NCI-H226 (cell line): ENCODE measurements around the gene ZNF486.
"Not testable (repeated sequence)": the region's sequence is repeated elsewhere in the genome, so short reads cannot be mapped to it uniquely, and the experiment has no call there.

ENCODE experiments used
- DNase-seq: peaks from one replicate; pipeline ENCODE4 v3.0.0-alpha.2; 2015

The ZNF486 gene

GRCh38 chr19:20167020-20167644 lies at the start of gene ZNF486:
TSS of gene ZNF486 (plus strand) at chr19:20167214. CDS start at chr19:20167331, 117 bp downstream.
- no peak for DNase-seq

- DNase-seq, result not testable (repeated sequence)
Observed at GRCh38 chr19:20118064-20118839, 48.8 kb upstream of the ZNF486 start.

- no peak for DNase-seq
Observed at GRCh38 chr19:20124879-20125278, 42.1 kb upstream of the ZNF486 start.

- DNase-seq, result not testable (repeated sequence)
Observed at GRCh38 chr19:20132933-20133332, 34.1 kb upstream of the ZNF486 start.

DNA sequence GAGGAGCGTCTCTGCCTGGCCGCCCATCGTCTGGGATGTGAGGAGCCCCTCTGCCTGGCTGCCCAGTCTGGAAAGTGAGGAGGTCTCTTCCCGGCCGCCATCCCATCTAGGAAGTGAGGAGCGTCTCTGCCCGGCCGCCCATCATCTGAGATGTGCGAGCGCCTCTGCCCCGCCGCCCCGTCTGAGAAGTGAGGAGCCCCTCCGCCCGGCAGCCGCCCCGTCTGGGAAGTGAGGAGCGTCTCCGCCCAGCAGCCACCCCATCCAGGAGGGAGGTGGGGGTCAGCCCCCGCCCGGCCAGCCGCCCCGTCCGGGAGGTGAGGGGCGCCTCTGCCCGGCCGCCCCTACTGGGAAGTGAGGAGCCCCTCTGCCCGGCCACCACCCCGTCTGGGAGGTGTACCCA lies 29.3 kb upstream of the ZNF486 start:
- not testable (repeated sequence) for DNase-seq

DNA sequence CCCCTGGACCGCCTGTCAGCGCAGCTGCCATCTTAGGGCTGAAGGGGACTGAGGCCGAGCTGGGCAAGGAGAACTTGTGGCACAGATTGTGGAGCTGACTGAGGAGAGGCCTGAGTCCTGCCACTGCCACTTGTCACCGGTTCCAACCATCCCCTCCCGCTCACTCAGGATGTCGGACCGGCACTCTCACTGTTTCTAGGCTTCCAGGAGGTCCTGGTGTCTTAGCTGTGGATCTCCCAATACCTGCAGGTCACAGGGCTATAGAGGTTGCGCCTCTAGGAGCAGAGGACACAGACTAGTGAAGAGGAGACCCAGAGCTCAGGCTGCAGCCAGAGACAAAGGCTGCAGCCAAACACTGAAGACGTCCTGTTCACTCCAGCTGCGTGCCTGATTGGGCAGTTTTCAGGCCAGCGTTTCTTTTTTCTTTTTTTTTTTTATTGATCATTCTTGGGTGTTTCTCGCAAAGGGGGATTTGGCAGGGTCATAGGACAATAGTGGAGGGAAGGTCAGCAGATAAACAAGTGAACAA lies 15.3 kb upstream of the ZNF486 start:
- no peak for DNase-seq

- not testable (repeated sequence) for DNase-seq
Observed at GRCh38 chr19:20152506-20152905, 14.5 kb upstream of the ZNF486 start.

DNA sequence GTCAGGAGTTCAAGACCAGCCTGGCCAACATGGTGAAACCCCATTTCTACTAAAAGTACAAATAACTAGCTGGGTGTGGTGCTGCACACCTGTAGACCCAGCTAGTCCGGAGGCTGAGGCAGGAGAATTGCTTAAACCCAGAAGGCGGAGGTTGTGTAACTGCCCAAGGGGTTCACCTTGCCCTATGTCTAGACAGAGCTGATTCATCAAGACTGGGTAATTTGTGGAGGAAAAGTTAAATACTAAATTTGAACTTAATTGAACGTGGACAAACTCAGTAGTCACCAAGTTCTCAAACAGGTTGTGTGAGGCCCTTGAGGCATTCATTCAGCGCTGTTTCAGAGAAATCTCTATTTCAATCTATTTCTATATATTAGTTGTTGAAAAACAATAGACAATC lies 13.7 kb upstream of the ZNF486 start:
- DNase-seq, result no peak

- DNase-seq, result no peak
Observed at GRCh38 chr19:20154636-20155035, 12.4 kb upstream of the ZNF486 start.

- no peak for DNase-seq
Observed at GRCh38 chr19:20162821-20163220, 4.2 kb upstream of the ZNF486 start.

DNA sequence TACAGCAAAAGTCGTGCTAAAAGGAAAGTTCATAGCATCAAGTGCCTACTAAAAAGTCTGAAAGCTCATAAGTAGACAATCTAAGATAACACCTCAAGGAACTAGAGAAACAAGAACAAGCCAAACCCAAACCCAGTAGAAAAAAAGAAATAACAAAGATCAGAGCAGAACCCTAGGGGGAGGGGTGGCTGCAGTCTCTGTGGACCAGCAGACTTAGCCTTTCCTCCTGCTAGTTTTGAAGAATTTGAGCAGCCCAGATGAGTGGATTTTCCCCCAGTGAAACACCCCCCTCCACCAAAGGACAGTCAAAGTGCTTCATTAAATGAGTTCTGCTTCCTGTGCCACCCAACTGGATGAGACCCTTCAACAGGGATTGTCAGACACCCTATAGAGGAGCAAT lies 2.6 kb upstream of the ZNF486 start:
- no peak for DNase-seq

DNA sequence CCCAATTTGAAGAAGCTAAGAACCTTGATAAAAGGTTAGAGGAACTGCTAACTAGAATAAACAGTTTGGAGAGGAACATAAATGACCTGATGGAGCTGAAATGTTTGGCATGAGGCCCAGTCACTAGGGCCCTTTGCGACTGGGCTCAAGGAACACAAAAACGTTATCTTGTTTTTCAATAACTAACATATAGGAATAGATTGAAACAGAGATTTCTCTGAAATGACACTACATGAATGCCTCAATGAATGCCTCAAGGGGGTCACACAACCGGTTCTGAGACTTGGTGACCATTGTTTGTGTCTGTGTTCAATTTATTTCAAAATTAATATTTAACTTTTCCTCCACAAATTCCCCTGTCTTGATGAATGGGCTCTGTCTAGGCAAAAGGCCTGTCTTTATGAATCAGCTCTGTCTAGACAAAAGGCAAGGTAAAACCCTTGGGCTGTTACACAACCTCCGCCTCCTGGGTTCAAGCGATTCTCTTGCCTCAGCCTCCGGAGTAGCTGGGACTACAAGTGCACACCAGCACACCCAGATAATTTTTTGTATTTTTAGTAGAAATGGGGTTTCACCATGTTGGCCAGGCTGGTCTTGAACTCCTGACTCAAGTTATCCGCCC lies 932 bp upstream of the ZNF486 start:
- DNase-seq, result no peak

GRCh38 chr19:20167651-20168122 lies 673 bp downstream of the ZNF486 start:
- no peak for DNase-seq

GRCh38 chr19:20171285-20171684 lies 4.3 kb downstream of the ZNF486 start:
- DNase-seq, result no peak

- not testable (repeated sequence) for DNase-seq
Observed at GRCh38 chr19:20175848-20176247, 8.8 kb downstream of the ZNF486 start.

DNA sequence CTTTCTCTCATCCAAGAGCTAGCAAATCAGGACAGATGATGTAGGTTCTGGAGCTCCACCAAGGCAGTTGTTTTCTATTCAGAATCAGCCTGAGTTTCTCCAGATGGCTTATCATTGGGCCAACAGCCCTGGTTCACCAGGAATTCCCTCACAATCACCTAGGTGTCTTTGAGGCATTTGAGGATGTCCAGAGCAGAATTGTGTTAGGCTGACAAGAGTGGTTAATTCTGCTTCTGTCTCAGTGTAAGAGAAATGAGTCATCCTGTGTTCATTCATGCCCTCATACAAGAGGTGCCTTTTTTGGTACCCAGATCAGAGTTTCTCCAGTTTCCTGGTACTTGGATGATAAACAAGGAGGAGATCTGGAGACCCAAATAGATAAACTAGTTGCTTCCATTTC lies 12.9 kb downstream of the ZNF486 start:
- DNase-seq, result not testable (repeated sequence)

- no peak for DNase-seq
Observed at GRCh38 chr19:20182222-20182785, 15.3 kb downstream of the ZNF486 start.

GRCh38 chr19:20186174-20186573 lies 19.2 kb downstream of the ZNF486 start:
- no peak for DNase-seq

- no peak for DNase-seq
Observed at GRCh38 chr19:20197747-20198146, 30.7 kb downstream of the ZNF486 start.

DNA sequence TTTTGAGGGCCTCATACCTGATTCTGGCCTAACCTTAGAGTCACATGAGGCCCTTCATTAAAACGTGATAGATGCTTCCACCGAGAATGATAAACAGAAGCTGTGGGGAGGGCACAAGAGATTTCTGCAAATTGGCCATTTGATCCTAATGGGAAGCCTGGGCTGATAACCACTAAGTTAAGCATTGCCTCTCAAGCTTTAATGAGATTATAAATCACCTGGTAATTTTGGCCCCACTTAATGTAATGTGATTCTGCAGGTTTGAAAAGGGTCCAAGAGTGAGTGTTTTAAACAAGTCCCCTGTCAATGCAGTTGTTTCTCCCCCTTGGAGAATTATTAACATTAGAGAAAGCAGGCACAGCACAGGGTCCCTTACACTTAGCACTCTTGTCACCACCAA lies 42.0 kb downstream of the ZNF486 start:
- no peak for DNase-seq

GRCh38 chr19:20214366-20214765 lies 47.4 kb downstream of the ZNF486 start:
- DNase-seq, result not testable (repeated sequence)

- not testable (repeated sequence) for DNase-seq
Observed at GRCh38 chr19:20221605-20222004, 54.6 kb downstream of the ZNF486 start.

DNA sequence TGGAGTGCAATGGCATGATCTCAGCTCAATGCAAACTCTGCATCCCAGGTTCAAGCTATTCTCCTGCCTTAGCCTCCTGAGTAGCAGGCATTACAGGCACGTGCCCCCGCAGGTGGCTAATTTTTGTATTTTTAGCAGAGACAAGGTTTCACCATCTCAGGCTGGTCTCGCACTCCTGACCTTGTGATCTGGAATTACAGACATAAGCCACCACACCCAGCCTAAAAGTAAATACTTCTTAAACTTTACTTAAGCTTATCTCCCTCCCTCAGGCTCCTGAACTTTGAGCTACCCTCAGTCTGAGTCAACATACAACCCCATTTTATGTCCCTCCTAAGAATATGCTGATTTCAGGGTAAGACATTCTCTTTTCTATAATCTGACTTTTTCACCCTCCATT lies 66.1 kb downstream of the ZNF486 start:
- DNase-seq, result no peak
